ENCODE results near the gene CTTNBP2. TPM values are rescaled to one million over a fixed set of nuclear protein-coding genes. Genes with fewer than 3 reads are reported as not detected.

CTTNBP2 gene
- total RNA-seq, 1 donor from 2014 or later = 1.2 TPM

DNA sequence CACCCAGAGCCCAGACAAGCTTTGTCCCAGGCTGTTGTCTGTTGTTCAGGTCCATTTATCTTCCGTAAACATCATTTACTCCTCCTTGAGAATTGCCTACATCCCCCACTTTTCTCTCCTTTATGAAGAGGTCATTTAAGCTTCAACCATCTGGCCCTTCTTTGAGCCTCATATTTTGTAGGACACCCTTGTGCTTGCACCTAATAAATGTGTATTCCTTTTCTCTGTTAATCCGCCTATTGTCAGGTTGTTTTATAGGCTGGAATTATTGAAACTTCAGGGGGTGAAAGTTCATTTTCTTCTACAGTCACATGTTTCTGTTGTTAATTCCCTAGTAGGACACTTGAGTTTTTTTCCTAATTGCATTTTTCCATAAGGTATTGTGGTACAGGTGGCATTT is 19.6 kb upstream of the CTTNBP2 start:
- intact Hi-C loops (cut with micrococcal nuclease) = no loop called here
- Histone ChIP-seq H3K27me3 (ENCODE audit: low read depth) (no peaks in the 10 kb centered on the region), H3K36me3 (no peaks in the 10 kb centered on the region), H3K4me1 (no peaks in the 10 kb centered on the region), H3K4me3 (no peak overlapping the region), H3K9me3 (replicated peaks) (no peaks in the 10 kb centered on the region), H3K27ac (replicated peaks) (no peak overlapping the region)
- no peak for DNase-seq
- no peak for TF ChIP-seq CTCF (IDR thresholded peaks at IDR 0.05; ENCODE audit: borderline replicate concordance)

DNA sequence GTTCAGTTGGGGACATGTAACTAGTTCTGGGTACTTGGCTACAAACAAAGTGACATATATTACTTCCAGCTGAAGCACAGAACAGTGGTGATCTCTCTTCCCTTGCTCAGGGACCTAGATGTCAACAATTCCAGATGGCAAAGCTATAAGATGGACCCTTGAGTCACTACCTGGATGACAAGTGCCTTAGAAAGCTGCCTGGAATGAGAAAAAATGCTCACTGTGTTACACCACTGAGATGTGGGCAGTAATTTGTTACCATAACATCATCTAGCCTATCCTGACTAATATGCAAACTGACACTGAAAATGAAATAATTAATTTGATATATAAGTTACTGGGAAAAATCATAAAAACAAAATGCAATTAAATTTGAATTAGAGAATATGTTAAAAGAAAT is 16.4 kb upstream of the CTTNBP2 start:
- Histone ChIP-seq H3K27ac (replicated peaks) (no peak overlapping the region), H3K36me3 (no peaks in the 10 kb centered on the region), H3K9me3 (replicated peaks) (no peaks in the 10 kb centered on the region), H3K4me1 (no peaks in the 10 kb centered on the region), H3K4me3 (no peak overlapping the region), H3K27me3 (ENCODE audit: low read depth) (no peaks in the 10 kb centered on the region)
- no peak for TF ChIP-seq CTCF (IDR thresholded peaks at IDR 0.05; ENCODE audit: borderline replicate concordance)
- intact Hi-C loops (cut with micrococcal nuclease) = no loop called here
- no peak for DNase-seq

DNA sequence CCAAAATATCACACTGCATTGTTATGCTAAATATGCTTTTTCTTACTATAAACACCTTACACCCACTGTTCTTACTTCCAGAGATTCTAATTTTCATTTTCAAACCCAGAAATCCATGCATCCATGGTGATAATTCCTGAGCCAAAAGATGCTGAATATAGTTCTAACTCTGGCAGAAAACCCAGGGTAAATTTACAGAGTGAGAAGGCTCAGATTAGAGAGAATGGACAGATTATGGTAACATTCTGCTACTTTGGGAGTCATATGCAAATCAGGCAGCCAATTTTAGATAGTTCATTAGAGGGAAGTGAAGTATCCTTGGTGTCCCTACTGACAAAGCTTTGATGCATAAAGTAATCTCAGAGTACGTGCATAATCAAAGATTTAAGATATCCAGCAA is 15.4 kb upstream of the CTTNBP2 start:
- no peaks in the 10 kb centered on the region for H3K4me1 ChIP-seq
- no peaks in the 10 kb centered on the region for H3K9me3 ChIP-seq (replicated peaks)
- no peak overlapping the region for H3K4me3 ChIP-seq
- no peak overlapping the region for H3K27ac ChIP-seq (replicated peaks)
- intact Hi-C loops (cut with micrococcal nuclease) = no loop called here
- TF ChIP-seq CTCF (IDR thresholded peaks at IDR 0.05; ENCODE audit: borderline replicate concordance) = no peak
- no peaks in the 10 kb centered on the region for H3K27me3 ChIP-seq (ENCODE audit: low read depth)
- H3K36me3 ChIP-seq = no peaks in the 10 kb centered on the region
- no peak for DNase-seq

GRCh38 chr7:117882594-117882993 is 9.4 kb upstream of the CTTNBP2 start:
- Histone ChIP-seq H3K27me3 (ENCODE audit: low read depth) (peaks cover 13% of the 10 kb centered on the region), H3K27ac (replicated peaks) (no peak overlapping the region), H3K4me1 (no peaks in the 10 kb centered on the region), H3K4me3 (no peak overlapping the region), H3K36me3 (no peaks in the 10 kb centered on the region), H3K9me3 (replicated peaks) (no peaks in the 10 kb centered on the region)
- intact Hi-C loops (cut with micrococcal nuclease) = no loop called here
- TF ChIP-seq CTCF (IDR thresholded peaks at IDR 0.05; ENCODE audit: borderline replicate concordance) = no peak
- DNase-seq = no peak

DNA sequence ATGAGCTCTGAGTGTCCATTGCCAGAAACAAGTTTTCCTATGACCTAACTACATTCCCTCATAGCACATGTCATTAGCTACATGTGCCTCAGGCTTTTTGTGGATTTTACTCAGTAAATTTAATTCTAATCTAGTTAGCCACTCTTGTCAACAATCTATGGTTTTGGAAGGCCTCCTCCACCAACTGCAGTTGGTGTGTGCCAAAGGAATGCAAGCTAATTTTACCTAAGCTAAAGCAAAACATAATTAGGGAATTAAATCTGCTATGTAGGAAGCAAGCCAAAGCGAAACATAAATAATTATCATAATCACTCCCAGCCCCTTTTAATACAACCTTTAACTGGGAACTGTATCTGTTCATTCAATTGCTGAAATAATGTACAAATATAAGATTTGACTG is 3.5 kb upstream of the CTTNBP2 start:
- Histone ChIP-seq H3K27ac (replicated peaks) (no peak overlapping the region), H3K4me3 (no peak overlapping the region), H3K27me3 (ENCODE audit: low read depth) (peaks cover 35% of the 10 kb centered on the region), H3K4me1 (peaks cover 22% of the 10 kb centered on the region), H3K9me3 (replicated peaks) (no peaks in the 10 kb centered on the region), H3K36me3 (no peaks in the 10 kb centered on the region)
- TF ChIP-seq CTCF (IDR thresholded peaks at IDR 0.05; ENCODE audit: borderline replicate concordance) = no peak
- intact Hi-C loops (cut with micrococcal nuclease) = no loop called here
- DNase-seq = no peak

GRCh38 chr7:117875566-117875965 is 2.3 kb upstream of the CTTNBP2 start:
- peaks cover 29% of the 10 kb centered on the region for H3K27me3 ChIP-seq (ENCODE audit: low read depth)
- intact Hi-C loops (cut with micrococcal nuclease) = no loop called here
- peaks cover 22% of the 10 kb centered on the region for H3K4me1 ChIP-seq
- peak; percentile 37 for TF ChIP-seq CTCF (IDR thresholded peaks at IDR 0.05; ENCODE audit: borderline replicate concordance)
- no peak for DNase-seq
- no peak overlapping the region for H3K27ac ChIP-seq (replicated peaks)
- no peaks in the 10 kb centered on the region for H3K9me3 ChIP-seq (replicated peaks)
- H3K4me3 ChIP-seq = no peak overlapping the region
- H3K36me3 ChIP-seq = no peaks in the 10 kb centered on the region
